Panc1 (cell line): ENCODE results near the gene TGM5. TPM values are rescaled to one million over a fixed set of nuclear protein-coding genes. Genes with fewer than 3 reads are reported as not detected.

Experiments used
- ATAC-seq: fragments of 200-7000 bp; cut with Tn5 transposase; 2 replicates; pipeline ENCODE4 v1.9.1; 2020; ENCODE audit warnings: mild to moderate bottlenecking, moderate library complexity
- BruUV-seq: library from RNA; stranded (reverse); fragments of 400-500 nt; replicated peaks from 2 replicates; lab custom pipeline; 2021; lab: Mats Ljungman, UMichigan
- CTCF ChIA-PET: fragments of 300-600 bp; sonication (Branson Sonifier 250); formaldehyde crosslinking; loops from one replicate; lab custom pipeline; 2022; ENCODE audit warnings: antibody characterized with exemption; lab: Charles Lee
- POLR2A ChIA-PET: fragments of 300-600 bp; sonication (Branson Sonifier 250); formaldehyde crosslinking; loops from one replicate; lab custom pipeline; 2022; ENCODE audit warnings: antibody characterized with exemption; lab: Charles Lee
- DNase-seq: peaks from one replicate; pipeline ENCODE4 v3.0.0-alpha.2; 2010; ENCODE audit warnings: low read depth, low spot score
- H3K27ac ChIP-seq: 2 replicates; pipeline ENCODE4 v1.5.1; 2011; ENCODE audit warnings: mild to moderate bottlenecking, low read length, inconsistent platforms
- H3K27me3 ChIP-seq: fragments of 200-500 bp; sonication (Bioruptor generic); 2 replicates; pipeline ENCODE4 v1.6.0; 2014; ENCODE audit warnings: low read length, inconsistent platforms; ENCODE audit not compliant: control insufficient read depth, insufficient read depth
- H3K36me3 ChIP-seq: fragments of 200-500 bp; sonication (Bioruptor generic); 2 replicates; pipeline ENCODE4 v1.5.1; 2014; ENCODE audit warnings: inconsistent platforms, mild to moderate bottlenecking, low read length, moderate library complexity; ENCODE audit not compliant: control insufficient read depth, insufficient read depth
- H3K4me1 ChIP-seq: 2 replicates; pipeline ENCODE4 v1.5.1; 2011; ENCODE audit warnings: inconsistent platforms, mild to moderate bottlenecking, low read length, moderate library complexity; ENCODE audit not compliant: control insufficient read depth, insufficient read depth
- H3K4me3 ChIP-seq, 2 experiments: 2 replicates each; pipeline ENCODE4 v1.5.1; 2011 to 2012; ENCODE audit warnings: low read depth in 2 of 2, low read length in 2 of 2, mild to moderate bottlenecking in 2 of 2, inconsistent platforms in 1 of 2, moderate library complexity in 1 of 2
- H3K9me3 ChIP-seq: fragments of 200-500 bp; sonication (Bioruptor generic); 2 replicates; pipeline ENCODE4 v1.5.1; 2014; ENCODE audit warnings: low read depth, mild to moderate bottlenecking, inconsistent platforms, low read length, moderate library complexity; ENCODE audit not compliant: control insufficient read depth, insufficient read depth
- POLR2AphosphoS5 ChIP-seq: IDR thresholded peaks from 2 replicates; pipeline ENCODE4 v1.6.1; 2012; ENCODE audit warnings: mild to moderate bottlenecking, low read depth, low read length, moderate library complexity
- SIN3A ChIP-seq: IDR thresholded peaks from 2 replicates; pipeline ENCODE4 v1.6.1; 2012; ENCODE audit warnings: low read depth, mild to moderate bottlenecking, low read length, moderate library complexity, borderline replicate concordance; ENCODE audit not compliant: insufficient read depth
- TCF7L2 ChIP-seq: IDR thresholded peaks from 2 replicates; pipeline ENCODE4 v1.6.1; 2011; ENCODE audit warnings: mild to moderate bottlenecking, low read depth, low read length, inconsistent platforms
- in situ Hi-C: cut with HindIII; loops from 2 replicates; pipeline ENCODE4 v1.10.0; 2016; ENCODE audit warnings: low sequenced_read_pairs, low pct_unique_long_range_greater_than_20kb
- intact Hi-C: fragments of 100-400 bp; cut with micrococcal nuclease; formaldehyde crosslinking; loops from one replicate; pipeline ENCODE4 v1.10.0; 2022; ENCODE audit not compliant: unreplicated experiment
- total RNA-seq: library from RNA; stranded (reverse); gene quantifications from one replicate; pipeline ENCODE4 v1.2.1, GENCODE V29; 2021; ENCODE audit not compliant: unreplicated experiment
- TF ChIP-seq, protein P1 (sequence below), 2 experiments: IDR thresholded peaks; 2 replicates each; pipeline ENCODE4 v1.6.1; 2011 to 2012; ENCODE audit warnings: low read depth in 2 of 2, control low read depth in 1 of 2, low read length in 1 of 2, mild to moderate bottlenecking in 1 of 2, moderate library complexity in 1 of 2; ENCODE audit not compliant: insufficient read depth in 1 of 2
- TF ChIP-seq, protein P2 (sequence below): fragments of 450-650 bp; IDR thresholded peaks from 2 replicates; pipeline ENCODE4 v1.5.1; 2017; ENCODE audit warnings: mild to moderate bottlenecking

The TGM5 gene
- total RNA-seq, 1 experiment from 2014 or later = not detected

DNA sequence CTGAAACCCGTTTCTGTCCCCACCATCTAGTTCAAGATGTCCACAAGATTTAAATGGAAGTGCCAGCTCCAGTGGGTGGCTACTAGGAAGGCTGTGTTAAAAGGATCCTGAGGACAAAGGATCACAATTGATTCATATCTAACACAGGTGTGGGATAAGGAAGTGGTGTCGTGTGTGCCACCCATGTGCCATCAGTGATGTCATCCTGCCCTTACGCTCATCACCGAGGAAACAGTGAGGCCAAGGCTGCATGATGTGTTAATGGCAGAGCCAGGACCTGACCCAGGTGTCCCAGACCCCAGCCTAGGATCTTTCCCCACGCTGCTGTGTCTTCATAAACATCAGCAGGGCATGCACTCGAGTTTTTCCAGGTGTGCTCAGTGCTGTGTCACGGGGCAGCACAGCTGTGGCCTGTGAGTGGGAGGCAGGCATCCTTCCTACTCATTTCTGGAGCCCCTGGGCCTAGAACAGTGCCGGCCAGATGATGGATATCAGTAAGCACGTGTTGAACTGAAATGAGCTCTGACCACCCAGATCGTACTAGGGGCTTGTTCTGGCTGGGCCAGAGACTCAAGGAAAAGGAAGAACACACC lies 10.6 kb upstream of the TGM5 start:
- Histone ChIP-seq H3K27ac (no peak overlapping the region), H3K36me3 (no peaks in the 10 kb centered on the region), H3K9me3 (no peaks in the 10 kb centered on the region), H3K4me1 (no peaks in the 10 kb centered on the region), H3K27me3 (no peaks in the 10 kb centered on the region), H3K4me3 (no peak overlapping the region)
- intact Hi-C loops (no loop called here), in situ Hi-C loops (no loop called here)
- BruUV-seq = no TSS peak
- CTCF ChIA-PET = interaction anchor here (0.6 kb wide), 2 partner anchors 69 to 360 kb away, joined by 3 to 4 read pairs; no protein-coding TSS in a partner anchor
- no peak for ATAC-seq
- POLR2A ChIA-PET = interaction anchor here (0.6 kb wide), 1 partner anchor 8 kb away, joined by 3 read pairs; no protein-coding TSS in a partner anchor
- DNase-seq = no peak
- TF ChIP-seq TCF7L2 (no peak), POLR2AphosphoS5 (no peak), SIN3A (no peak)
- TF ChIP-seq, protein P1, sequence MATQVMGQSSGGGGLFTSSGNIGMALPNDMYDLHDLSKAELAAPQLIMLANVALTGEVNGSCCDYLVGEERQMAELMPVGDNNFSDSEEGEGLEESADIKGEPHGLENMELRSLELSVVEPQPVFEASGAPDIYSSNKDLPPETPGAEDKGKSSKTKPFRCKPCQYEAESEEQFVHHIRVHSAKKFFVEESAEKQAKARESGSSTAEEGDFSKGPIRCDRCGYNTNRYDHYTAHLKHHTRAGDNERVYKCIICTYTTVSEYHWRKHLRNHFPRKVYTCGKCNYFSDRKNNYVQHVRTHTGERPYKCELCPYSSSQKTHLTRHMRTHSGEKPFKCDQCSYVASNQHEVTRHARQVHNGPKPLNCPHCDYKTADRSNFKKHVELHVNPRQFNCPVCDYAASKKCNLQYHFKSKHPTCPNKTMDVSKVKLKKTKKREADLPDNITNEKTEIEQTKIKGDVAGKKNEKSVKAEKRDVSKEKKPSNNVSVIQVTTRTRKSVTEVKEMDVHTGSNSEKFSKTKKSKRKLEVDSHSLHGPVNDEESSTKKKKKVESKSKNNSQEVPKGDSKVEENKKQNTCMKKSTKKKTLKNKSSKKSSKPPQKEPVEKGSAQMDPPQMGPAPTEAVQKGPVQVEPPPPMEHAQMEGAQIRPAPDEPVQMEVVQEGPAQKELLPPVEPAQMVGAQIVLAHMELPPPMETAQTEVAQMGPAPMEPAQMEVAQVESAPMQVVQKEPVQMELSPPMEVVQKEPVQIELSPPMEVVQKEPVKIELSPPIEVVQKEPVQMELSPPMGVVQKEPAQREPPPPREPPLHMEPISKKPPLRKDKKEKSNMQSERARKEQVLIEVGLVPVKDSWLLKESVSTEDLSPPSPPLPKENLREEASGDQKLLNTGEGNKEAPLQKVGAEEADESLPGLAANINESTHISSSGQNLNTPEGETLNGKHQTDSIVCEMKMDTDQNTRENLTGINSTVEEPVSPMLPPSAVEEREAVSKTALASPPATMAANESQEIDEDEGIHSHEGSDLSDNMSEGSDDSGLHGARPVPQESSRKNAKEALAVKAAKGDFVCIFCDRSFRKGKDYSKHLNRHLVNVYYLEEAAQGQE (IDR thresholded peaks at IDR 0.05; ENCODE audit: insufficient read depth in 1 of 2, low read depth in 2 of 2, low read length in 1 of 2) = no peak
- TF ChIP-seq, protein P2, sequence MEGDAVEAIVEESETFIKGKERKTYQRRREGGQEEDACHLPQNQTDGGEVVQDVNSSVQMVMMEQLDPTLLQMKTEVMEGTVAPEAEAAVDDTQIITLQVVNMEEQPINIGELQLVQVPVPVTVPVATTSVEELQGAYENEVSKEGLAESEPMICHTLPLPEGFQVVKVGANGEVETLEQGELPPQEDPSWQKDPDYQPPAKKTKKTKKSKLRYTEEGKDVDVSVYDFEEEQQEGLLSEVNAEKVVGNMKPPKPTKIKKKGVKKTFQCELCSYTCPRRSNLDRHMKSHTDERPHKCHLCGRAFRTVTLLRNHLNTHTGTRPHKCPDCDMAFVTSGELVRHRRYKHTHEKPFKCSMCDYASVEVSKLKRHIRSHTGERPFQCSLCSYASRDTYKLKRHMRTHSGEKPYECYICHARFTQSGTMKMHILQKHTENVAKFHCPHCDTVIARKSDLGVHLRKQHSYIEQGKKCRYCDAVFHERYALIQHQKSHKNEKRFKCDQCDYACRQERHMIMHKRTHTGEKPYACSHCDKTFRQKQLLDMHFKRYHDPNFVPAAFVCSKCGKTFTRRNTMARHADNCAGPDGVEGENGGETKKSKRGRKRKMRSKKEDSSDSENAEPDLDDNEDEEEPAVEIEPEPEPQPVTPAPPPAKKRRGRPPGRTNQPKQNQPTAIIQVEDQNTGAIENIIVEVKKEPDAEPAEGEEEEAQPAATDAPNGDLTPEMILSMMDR = no peak

DNA sequence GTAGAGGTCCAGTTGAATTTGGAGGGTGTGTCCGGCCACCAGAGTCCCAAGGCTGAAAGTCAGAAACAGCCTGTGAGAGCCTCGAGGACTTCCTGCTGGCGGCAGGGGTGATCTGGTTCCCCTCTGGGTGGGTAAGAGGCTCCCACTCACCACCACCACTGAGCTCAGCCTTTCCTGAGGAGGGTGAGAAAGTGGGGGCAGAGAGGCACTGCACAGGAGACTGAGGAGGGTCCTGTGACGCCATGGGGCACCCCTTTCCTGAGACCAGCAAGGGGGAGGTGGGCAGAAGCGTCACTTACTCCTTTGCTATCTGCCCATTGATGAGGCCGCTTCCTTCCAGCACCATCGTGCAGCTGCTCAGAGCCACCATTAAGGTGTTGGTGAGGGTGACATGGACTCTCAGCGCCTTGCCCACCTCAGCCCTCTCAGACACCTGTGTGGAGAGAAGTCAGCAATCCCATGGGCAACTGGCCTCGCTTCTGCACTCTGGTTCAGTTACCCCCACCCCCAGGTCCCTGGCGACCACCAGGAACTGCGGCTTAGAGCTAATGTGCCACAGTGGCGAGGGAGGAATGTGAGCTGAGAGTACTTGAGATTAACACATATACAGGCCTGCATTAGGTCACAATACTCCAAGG lies 10.0 kb upstream of the TGM5 start:
- POLR2A ChIA-PET = interaction anchor here (0.6 kb wide), 1 partner anchor 9 kb away, joined by 3 read pairs; no protein-coding TSS in a partner anchor

More for the DNA sequence above, 10.0 kb upstream of the TGM5 start:
- no peak overlapping the region for H3K27ac ChIP-seq
- intact Hi-C loops = no loop called here
- in situ Hi-C loops = no loop called here
- no peaks in the 10 kb centered on the region for H3K36me3 ChIP-seq
- H3K4me3 ChIP-seq = no peak overlapping the region
- ATAC-seq = no peak; the same call in 1 of the 2 replicates
- no peak for DNase-seq
- no TSS peak for BruUV-seq
- H3K9me3 ChIP-seq = no peaks in the 10 kb centered on the region
- no peaks in the 10 kb centered on the region for H3K27me3 ChIP-seq
- TF ChIP-seq, protein P1 (IDR thresholded peaks at IDR 0.05; ENCODE audit: insufficient read depth in 1 of 2, low read depth in 2 of 2, low read length in 1 of 2) = no peak
- no peak for TF ChIP-seq TCF7L2
- TF ChIP-seq POLR2AphosphoS5 = no peak
- no peak for TF ChIP-seq SIN3A
- TF ChIP-seq, protein P2 = no peak
- CTCF ChIA-PET = interaction anchor here (0.6 kb wide), 2 partner anchors 68 to 359 kb away, joined by 3 to 4 read pairs; no protein-coding TSS in a partner anchor
- no peaks in the 10 kb centered on the region for H3K4me1 ChIP-seq
